PC-3 (cell line): Measurements from ENCODE around the gene SLAMF6. TPM values are rescaled to one million over a fixed set of nuclear protein-coding genes. Genes with fewer than 3 reads are reported as not detected.
A peak's percentile ranks its signal among the peaks of the same experiment; 100 is the strongest.
"Not testable (repeated sequence)": the region's sequence is repeated elsewhere in the genome, so short reads cannot be mapped to it uniquely, and the experiment has no call there.

Experiments
- ATAC-seq: fragments of 200-7000 bp; cut with Tn5 transposase; 2 replicates; pipeline ENCODE4 v1.9.1; 2020; ENCODE audit warnings: mild to moderate bottlenecking, moderate library complexity
- BruUV-seq: library from RNA; stranded (reverse); fragments of 400-500 nt; replicated peaks from 2 replicates; lab custom pipeline; 2021; lab: Mats Ljungman, UMichigan
- CTCF ChIA-PET: fragments of 300-600 bp; sonication (Branson Sonifier 250); formaldehyde crosslinking; loops from one replicate; lab custom pipeline; 2022; ENCODE audit warnings: antibody characterized with exemption; lab: Charles Lee
- POLR2A ChIA-PET: fragments of 300-600 bp; sonication (Branson Sonifier 250); formaldehyde crosslinking; loops from one replicate; lab custom pipeline; 2022; ENCODE audit warnings: antibody characterized with exemption; ENCODE audit not compliant: unreplicated experiment; lab: Charles Lee
- DNase-seq: peaks from one replicate; pipeline ENCODE4 v3.0.0-alpha.2; 2015
- H2AFZ ChIP-seq: fragments of 300-600 bp; sonication (generic); 2 replicates; pipeline ENCODE4 v1.6.0; 2016; ENCODE audit warnings: antibody characterized with exemption, low read length
- H3F3A ChIP-seq: fragments of 300-600 bp; sonication (generic); one replicate; pipeline ENCODE4 v1.6.0; 2017; ENCODE audit warnings: antibody characterized with exemption, low read length, control low read depth, mild to moderate bottlenecking; ENCODE audit not compliant: unreplicated experiment
- H3K27ac ChIP-seq: fragments of 300-600 bp; sonication (generic); 2 replicates; pipeline ENCODE4 v1.5.1; 2016; ENCODE audit warnings: mild to moderate bottlenecking, low read length
- H3K27me3 ChIP-seq: fragments of 300-600 bp; sonication (generic); 2 replicates; pipeline ENCODE4 v1.6.1; 2016; ENCODE audit warnings: low read length, mixed read lengths
- H3K36me3 ChIP-seq: fragments of 300-600 bp; sonication (generic); 2 replicates; pipeline ENCODE4 v1.6.1; 2016; ENCODE audit warnings: low read depth, mixed run types, low read length, mixed read lengths
- H3K4me1 ChIP-seq: fragments of 300-600 bp; sonication (generic); 2 replicates; pipeline ENCODE4 v1.5.1; 2016; ENCODE audit warnings: low read length; ENCODE audit not compliant: insufficient read depth
- H3K4me2 ChIP-seq: fragments of 300-600 bp; sonication (generic); 2 replicates; pipeline ENCODE4 v1.6.0; 2016; ENCODE audit warnings: low read length
- H3K4me3 ChIP-seq: fragments of 300-600 bp; sonication (generic); 2 replicates; pipeline ENCODE4 v1.5.1; 2016; ENCODE audit warnings: mild to moderate bottlenecking, low read length, mixed read lengths
- H3K79me2 ChIP-seq: fragments of 300-600 bp; sonication (generic); 2 replicates; pipeline ENCODE4 v1.6.1; 2017; ENCODE audit warnings: low read length, mixed read lengths
- H3K9ac ChIP-seq: fragments of 300-600 bp; sonication (generic); 2 replicates; pipeline ENCODE4 v1.6.0; 2016; ENCODE audit warnings: mild to moderate bottlenecking, low read length
- H3K9me2 ChIP-seq: fragments of 300-600 bp; sonication (generic); replicated peaks from 2 replicates; pipeline ENCODE4 v1.6.1; 2016; ENCODE audit warnings: mixed run types, low read length, mixed read lengths
- H3K9me3 ChIP-seq: fragments of 300-600 bp; sonication (generic); 2 replicates; pipeline ENCODE4 v1.6.1; 2016; ENCODE audit warnings: low read length, mixed read lengths
- H4K20me1 ChIP-seq: fragments of 300-600 bp; sonication (generic); 2 replicates; pipeline ENCODE4 v1.6.1; 2016; ENCODE audit warnings: low read length, mixed read lengths
- EZH2 ChIP-seq: fragments of 300-600 bp; sonication (generic); IDR thresholded peaks from one replicate; pipeline ENCODE4 v1.6.1; 2017; ENCODE audit warnings: antibody characterized with exemption, mild to moderate bottlenecking, low read length; ENCODE audit not compliant: unreplicated experiment
- EZH2phosphoT487 ChIP-seq: fragments of 300-600 bp; sonication (generic); IDR thresholded peaks from 2 replicates; pipeline ENCODE4 v1.6.1; 2018; ENCODE audit warnings: mild to moderate bottlenecking, antibody characterized with exemption, low read length, borderline replicate concordance
- intact Hi-C: fragments of 100-400 bp; cut with micrococcal nuclease; formaldehyde crosslinking; loops from 2 replicates; pipeline ENCODE4 v1.9.0; 2023
- total RNA-seq: library from RNA; depleted of rRNA; stranded (reverse); fragments of >200 nt; gene quantifications from 2 replicates; pipeline ENCODE4 v1.2.3, GENCODE V29; 2014
- TF ChIP-seq, protein P1 (sequence below): fragments of 300-600 bp; sonication (generic); conservative IDR thresholded peaks from 2 replicates; pipeline ENCODE4 v1.5.1; 2017; ENCODE audit warnings: antibody characterized with exemption, low read depth, mild to moderate bottlenecking, low read length

Gene SLAMF6
- total RNA-seq, 1 experiment from 2014 or later, result not detected

DNA sequence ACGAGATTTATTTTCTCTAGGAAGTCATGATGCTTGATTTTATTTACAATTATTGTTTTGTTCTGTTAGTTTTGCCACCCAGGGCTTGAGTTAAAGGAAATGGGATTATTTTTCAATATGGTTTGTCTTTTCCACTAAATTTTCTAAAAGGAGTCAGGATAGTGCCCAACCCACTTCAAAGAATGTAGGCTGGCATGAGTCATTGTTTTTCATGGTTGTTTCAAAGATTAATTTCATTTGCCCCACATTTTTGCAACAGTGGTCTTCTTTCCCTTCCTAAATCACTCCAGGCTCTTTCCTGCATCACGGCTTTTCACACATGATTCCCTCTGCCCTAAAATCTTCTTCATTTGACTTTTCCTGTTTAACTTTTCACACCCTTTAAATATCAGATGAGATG lies 2.5 kb downstream of the SLAMF6 start:
- Histone ChIP-seq H3K4me2 (peak overlapping the region; percentile 9; the same call in 1 of the 2 replicates), H3F3A (no peaks in the 10 kb centered on the region), H3K9me3 (no peaks in the 10 kb centered on the region), H3K27me3 (peaks cover 3% of the 10 kb centered on the region; the same call in 1 of the 2 replicates), H2AFZ (no peak overlapping the region), H3K9ac (no peak overlapping the region), H3K4me1 (no peaks in the 10 kb centered on the region; the same call in 1 of the 2 replicates), H3K36me3 (no peaks in the 10 kb centered on the region), H3K4me3 (no peak overlapping the region), H4K20me1 (no peaks in the 10 kb centered on the region), H3K79me2 (no peaks in the 10 kb centered on the region), H3K9me2 (no peaks in the 10 kb centered on the region), H3K27ac (no peak overlapping the region)
- ChIA-PET CTCF (no interaction called here), POLR2A (no interaction called here)
- DNase-seq (peak; percentile 31), ATAC-seq (no peak)
- BruUV-seq, result no TSS peak
- no peak for TF ChIP-seq EZH2phosphoT487
- TF ChIP-seq, protein P1, sequence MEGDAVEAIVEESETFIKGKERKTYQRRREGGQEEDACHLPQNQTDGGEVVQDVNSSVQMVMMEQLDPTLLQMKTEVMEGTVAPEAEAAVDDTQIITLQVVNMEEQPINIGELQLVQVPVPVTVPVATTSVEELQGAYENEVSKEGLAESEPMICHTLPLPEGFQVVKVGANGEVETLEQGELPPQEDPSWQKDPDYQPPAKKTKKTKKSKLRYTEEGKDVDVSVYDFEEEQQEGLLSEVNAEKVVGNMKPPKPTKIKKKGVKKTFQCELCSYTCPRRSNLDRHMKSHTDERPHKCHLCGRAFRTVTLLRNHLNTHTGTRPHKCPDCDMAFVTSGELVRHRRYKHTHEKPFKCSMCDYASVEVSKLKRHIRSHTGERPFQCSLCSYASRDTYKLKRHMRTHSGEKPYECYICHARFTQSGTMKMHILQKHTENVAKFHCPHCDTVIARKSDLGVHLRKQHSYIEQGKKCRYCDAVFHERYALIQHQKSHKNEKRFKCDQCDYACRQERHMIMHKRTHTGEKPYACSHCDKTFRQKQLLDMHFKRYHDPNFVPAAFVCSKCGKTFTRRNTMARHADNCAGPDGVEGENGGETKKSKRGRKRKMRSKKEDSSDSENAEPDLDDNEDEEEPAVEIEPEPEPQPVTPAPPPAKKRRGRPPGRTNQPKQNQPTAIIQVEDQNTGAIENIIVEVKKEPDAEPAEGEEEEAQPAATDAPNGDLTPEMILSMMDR, result no peak
- TF ChIP-seq EZH2, result no peak
- intact Hi-C loops, result no loop called here

DNA sequence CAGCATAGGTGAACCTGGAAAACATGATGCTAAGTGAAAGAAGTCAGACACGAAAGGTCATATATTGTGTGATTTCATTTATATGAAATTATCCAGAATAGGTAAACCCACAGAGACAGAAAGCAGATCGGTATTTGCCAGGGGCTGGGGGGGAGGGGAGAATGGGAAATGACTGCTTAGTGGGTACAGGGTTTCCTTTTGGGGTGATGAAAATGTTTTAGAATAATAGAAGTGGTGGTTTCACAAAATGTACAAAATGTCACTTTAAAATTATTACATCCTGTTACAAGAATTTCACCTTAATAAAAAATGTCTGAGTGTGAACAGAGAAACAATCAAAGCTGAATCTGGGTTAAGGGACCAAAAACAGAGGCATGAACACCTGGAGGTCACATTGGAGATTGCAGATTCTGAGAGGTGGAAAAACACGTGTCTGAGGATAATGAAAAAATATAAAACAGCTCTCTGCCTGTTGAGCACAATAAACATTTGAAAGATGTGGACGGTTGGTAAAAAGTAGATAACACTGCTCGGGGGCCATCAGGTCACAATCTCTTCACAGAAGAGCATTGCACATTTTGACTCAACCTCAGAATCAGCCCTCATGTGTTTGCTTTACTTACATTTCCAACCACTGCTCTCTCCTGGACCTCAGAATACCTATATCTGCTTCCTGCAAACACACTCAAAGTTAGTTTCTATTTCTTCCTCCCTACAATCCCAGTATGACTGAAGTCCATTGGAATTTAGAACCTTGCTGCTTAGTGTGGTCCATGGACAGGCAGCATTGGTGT lies 3.2 kb downstream of the SLAMF6 start:
- TF ChIP-seq EZH2phosphoT487 (no peak), EZH2 (no peak)
- TF ChIP-seq, protein P1, result no peak
- Histone ChIP-seq H4K20me1 (no peaks in the 10 kb centered on the region), H3K27ac (no peak overlapping the region), H3F3A (no peaks in the 10 kb centered on the region), H3K36me3 (no peaks in the 10 kb centered on the region), H2AFZ (no peak overlapping the region), H3K27me3 (peaks cover 10% of the 10 kb centered on the region; the same call in 1 of the 2 replicates), H3K4me3 (no peak overlapping the region), H3K4me1 (no peaks in the 10 kb centered on the region; the same call in 1 of the 2 replicates), H3K4me2 (peak overlapping the region; percentile 9), H3K9ac (no peak overlapping the region), H3K79me2 (no peaks in the 10 kb centered on the region), H3K9me2 (no peaks in the 10 kb centered on the region), H3K9me3 (no peaks in the 10 kb centered on the region)
- DNase-seq, result peak; percentile 36
- POLR2A ChIA-PET, result no interaction called here
- CTCF ChIA-PET, result no interaction called here
- intact Hi-C loops, result no loop called here
- ATAC-seq, result peak; percentile 27; the same call in 1 of the 2 replicates
- no TSS peak for BruUV-seq

DNA sequence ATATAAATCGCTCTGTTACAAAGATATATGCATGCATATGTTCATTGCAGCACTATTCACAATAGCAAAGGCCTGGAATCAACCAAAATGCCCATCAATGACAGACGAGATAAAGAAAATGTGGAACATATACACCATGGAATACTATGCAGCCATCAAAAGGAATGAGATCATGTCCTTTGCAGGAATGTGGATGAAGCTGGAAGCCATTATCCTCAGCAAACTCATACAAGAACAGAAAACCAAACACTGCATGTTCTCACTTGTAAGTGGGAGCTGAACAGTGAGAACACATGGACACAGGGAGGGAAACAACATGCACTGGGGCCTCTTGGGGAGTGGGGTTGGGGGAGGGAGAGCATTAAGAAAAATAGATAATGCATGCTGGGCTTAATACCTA lies 5.5 kb downstream of the SLAMF6 start:
- POLR2A ChIA-PET, intact Hi-C loops: not testable (repeated sequence)

DNA sequence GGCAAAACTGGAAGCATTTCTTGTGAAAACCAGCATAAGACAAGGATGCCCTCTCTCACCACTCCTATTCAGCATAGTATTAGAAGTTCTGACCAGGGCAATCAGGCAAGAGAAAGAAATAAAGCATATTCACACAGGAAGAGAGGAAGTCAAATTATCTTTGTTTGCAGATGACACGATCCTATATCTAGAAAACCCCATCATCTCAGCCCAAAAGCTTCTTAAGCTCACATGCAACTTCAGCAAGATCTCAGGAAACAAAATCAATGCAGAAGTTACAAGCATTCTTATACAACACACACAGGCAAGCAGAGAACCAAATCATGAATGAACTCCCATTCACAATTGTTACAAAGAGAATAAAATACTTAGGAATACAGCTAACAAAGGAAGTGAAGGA lies 7.1 kb downstream of the SLAMF6 start:
- ATAC-seq, H3K79me2 ChIP-seq, BruUV-seq, H3F3A ChIP-seq, H3K36me3 ChIP-seq, H3K27ac ChIP-seq, H3K4me2 ChIP-seq, H3K9me3 ChIP-seq, DNase-seq, H3K9me2 ChIP-seq, CTCF ChIA-PET, H4K20me1 ChIP-seq, H2AFZ ChIP-seq, H3K9ac ChIP-seq, intact Hi-C loops, POLR2A ChIA-PET, H3K4me3 ChIP-seq, H3K4me1 ChIP-seq: not testable (repeated sequence)
- H3K27me3 ChIP-seq, result peaks cover 26% of the 10 kb centered on the region

More for the DNA sequence above, 5.5 kb downstream of the SLAMF6 start:
- H3K4me3 ChIP-seq, DNase-seq, H3F3A ChIP-seq, H3K36me3 ChIP-seq, BruUV-seq, ATAC-seq, H3K9me2 ChIP-seq, H4K20me1 ChIP-seq, H3K9ac ChIP-seq, H3K4me2 ChIP-seq, H3K9me3 ChIP-seq, CTCF ChIA-PET, H3K79me2 ChIP-seq, H2AFZ ChIP-seq, H3K4me1 ChIP-seq, H3K27ac ChIP-seq: not testable (repeated sequence)
- H3K27me3 ChIP-seq, result peaks cover 24% of the 10 kb centered on the region
